Skeletal muscle satellite cell (primary cell): ENCODE results near the gene ITPR1.

Source experiments
- H3K27me3 ChIP-seq: 2 replicates; pipeline ENCODE4 v1.7.0; 2013; ENCODE audit warnings: low read length; ENCODE audit not compliant: control insufficient read depth, insufficient read depth
- H3K36me3 ChIP-seq: 2 replicates; pipeline ENCODE4 v1.7.0; 2013; ENCODE audit warnings: mild to moderate bottlenecking, control low read depth, low read length; ENCODE audit not compliant: insufficient read depth
- H3K4me1 ChIP-seq: 2 replicates; pipeline ENCODE4 v1.7.0; 2013; ENCODE audit warnings: low read length; ENCODE audit not compliant: control insufficient read depth, insufficient read depth
- H3K4me2 ChIP-seq: 2 replicates; pipeline ENCODE4 v1.7.0; 2013; ENCODE audit warnings: mild to moderate bottlenecking, low read length
- H3K4me3 ChIP-seq: 2 replicates; pipeline ENCODE4 v1.7.0; 2013; ENCODE audit warnings: low read length
- H3K9ac ChIP-seq: 2 replicates; pipeline ENCODE4 v1.7.0; 2013; ENCODE audit warnings: mild to moderate bottlenecking, low read depth, low read length, moderate library complexity
- H3K9me3 ChIP-seq: replicated peaks from 2 replicates; pipeline ENCODE4 v1.7.0; 2013; ENCODE audit warnings: mild to moderate bottlenecking, control low read depth, low read length

Gene ITPR1

DNA sequence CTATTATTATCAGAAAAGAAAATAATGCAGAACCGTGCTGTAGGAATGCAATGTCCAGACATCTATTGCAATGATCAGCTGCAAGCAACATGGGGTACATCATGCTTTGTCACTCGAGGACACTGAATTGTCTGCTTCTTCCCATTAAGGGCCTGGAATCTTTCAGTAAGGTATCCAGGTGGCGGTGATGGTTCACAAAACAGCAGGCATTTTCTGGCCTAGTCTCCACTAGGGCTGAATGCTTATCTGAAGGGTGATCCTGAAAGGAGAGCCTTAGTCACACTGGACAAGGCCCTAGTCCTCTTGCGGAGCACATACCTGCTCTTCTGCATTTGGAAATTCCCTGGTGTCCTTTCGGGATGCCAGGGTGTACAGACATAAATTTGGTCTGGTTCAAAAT lies 21.2 kb downstream of the ITPR1 start:
- Histone ChIP-seq H3K9me3 (no peaks in the 10 kb centered on the region), H3K4me3 (no peak overlapping the region), H3K36me3 (no peaks in the 10 kb centered on the region), H3K4me1 (no peaks in the 10 kb centered on the region), H3K9ac (no peak overlapping the region), H3K4me2 (no peak overlapping the region), H3K27me3 (no peaks in the 10 kb centered on the region)

DNA sequence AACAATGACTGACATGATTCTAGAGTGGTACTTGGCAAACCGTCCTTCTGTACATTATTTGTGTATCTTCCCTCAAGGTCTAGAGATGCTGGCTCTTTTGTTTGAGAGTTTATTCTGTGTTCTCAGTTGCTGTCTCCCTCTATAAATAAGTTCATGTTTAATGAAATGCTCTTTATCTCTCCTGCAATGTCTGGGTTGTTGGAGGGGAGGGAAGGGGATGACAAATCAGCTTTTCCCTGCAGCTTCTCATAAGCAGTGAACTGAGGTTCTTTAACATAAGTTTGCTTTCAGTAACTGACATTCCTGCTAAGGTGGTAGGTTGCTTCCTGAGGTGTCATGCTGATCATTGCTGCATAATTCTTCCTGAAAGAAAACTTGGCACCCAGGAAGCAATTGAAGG lies 21.8 kb downstream of the ITPR1 start:
- H3K9me3 ChIP-seq: no peaks in the 10 kb centered on the region
- H3K4me2 ChIP-seq: no peak overlapping the region
- no peak overlapping the region for H3K4me3 ChIP-seq
- no peaks in the 10 kb centered on the region for H3K4me1 ChIP-seq
- no peak overlapping the region for H3K9ac ChIP-seq
- no peaks in the 10 kb centered on the region for H3K27me3 ChIP-seq
- no peaks in the 10 kb centered on the region for H3K36me3 ChIP-seq

DNA sequence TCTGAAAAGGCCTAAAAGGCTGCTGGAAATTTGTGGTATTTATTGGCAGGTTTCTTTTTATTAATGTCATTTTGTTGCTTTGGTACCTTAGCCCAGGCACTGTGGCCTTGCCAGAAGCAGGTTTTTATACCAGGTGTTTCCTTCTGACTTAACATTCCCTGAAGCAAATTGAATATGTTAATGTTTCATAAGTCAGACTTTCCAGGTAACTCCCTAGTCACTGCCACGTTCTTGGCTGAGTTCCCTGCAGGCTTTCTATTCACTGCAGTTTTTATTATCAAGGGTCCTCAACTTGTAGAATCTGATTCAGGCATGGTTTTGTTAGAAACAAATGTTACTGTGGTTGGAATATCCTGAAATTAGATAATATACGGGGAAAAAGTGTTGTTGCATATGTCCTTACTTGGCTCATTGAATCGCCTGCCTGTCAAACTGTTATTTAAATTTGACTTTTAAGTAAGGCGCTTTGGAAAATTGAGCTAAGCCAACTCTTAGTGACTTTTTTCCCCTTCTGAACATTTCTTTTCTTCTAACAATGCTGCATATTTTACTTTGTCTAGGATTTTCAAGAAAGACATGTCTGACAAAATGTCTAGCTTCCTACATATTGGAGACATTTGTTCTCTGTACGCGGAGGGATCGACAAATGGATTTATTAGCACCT lies 22.9 kb downstream of the ITPR1 start:
- Histone ChIP-seq H3K4me2 (no peak overlapping the region), H3K27me3 (no peaks in the 10 kb centered on the region), H3K4me1 (no peaks in the 10 kb centered on the region), H3K9me3 (no peaks in the 10 kb centered on the region), H3K4me3 (no peak overlapping the region), H3K9ac (no peak overlapping the region), H3K36me3 (no peaks in the 10 kb centered on the region)

DNA sequence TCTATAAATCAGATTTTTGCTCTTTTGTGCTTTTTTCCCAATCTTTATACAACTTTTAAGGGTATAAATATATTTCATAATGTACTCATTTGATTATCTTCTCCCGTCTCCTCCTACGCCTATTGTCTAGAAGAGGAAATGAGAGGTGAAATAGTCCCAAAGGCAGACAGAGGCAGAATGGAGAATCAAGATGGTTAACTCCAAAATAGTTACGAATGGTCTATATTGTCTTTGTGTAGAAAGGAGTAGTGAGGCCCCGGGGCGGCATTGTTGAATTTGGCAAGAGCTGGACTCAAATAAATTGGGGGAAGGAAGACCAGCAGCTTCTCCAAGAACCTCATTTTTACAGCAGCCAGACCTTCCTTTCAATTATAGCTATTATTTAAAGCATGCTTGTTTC lies 23.9 kb downstream of the ITPR1 start:
- H3K27me3 ChIP-seq: no peaks in the 10 kb centered on the region
- H3K4me3 ChIP-seq: no peak overlapping the region
- no peak overlapping the region for H3K4me2 ChIP-seq

DNA sequence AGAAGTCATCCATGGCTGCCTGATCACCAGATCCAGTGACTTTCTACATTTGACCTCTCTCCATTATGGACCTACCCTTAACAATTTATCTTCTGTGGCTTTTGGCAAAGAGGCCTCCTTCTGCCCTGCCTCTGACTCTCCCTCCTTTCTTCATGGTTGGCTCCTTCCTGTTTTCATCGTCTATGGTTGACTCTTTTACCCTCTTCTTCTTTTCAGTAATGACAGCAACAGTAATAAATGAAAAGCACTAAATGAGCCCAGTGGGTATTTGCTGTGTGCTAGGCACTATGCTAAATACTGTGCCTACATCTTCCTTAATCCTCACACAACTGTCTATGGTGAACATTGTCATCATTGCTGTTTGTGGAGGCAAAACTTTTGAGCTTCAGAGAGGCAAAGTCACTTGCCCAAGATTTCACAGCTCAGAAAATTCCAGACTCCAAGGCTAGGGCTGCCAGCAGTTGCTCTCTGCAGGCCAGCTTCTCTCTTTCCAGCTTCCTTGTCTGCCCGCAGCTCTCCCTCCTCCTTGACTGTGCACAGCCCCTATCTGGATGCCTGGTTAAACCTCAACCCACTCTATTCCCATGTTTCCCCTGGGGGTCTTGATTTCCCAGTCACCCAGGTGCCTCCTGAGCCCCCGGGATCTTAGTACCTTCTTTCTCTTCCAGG lies 24.6 kb downstream of the ITPR1 start:
- H3K4me2 ChIP-seq: no peak overlapping the region
- H3K9me3 ChIP-seq: no peaks in the 10 kb centered on the region
- H3K4me3 ChIP-seq: no peak overlapping the region
- no peak overlapping the region for H3K9ac ChIP-seq
- no peaks in the 10 kb centered on the region for H3K27me3 ChIP-seq
- H3K4me1 ChIP-seq: no peaks in the 10 kb centered on the region
- no peaks in the 10 kb centered on the region for H3K36me3 ChIP-seq

More for the DNA sequence above, 23.9 kb downstream of the ITPR1 start:
- no peak overlapping the region for H3K9ac ChIP-seq
- no peaks in the 10 kb centered on the region for H3K4me1 ChIP-seq
- H3K9me3 ChIP-seq: no peaks in the 10 kb centered on the region
- no peaks in the 10 kb centered on the region for H3K36me3 ChIP-seq

DNA sequence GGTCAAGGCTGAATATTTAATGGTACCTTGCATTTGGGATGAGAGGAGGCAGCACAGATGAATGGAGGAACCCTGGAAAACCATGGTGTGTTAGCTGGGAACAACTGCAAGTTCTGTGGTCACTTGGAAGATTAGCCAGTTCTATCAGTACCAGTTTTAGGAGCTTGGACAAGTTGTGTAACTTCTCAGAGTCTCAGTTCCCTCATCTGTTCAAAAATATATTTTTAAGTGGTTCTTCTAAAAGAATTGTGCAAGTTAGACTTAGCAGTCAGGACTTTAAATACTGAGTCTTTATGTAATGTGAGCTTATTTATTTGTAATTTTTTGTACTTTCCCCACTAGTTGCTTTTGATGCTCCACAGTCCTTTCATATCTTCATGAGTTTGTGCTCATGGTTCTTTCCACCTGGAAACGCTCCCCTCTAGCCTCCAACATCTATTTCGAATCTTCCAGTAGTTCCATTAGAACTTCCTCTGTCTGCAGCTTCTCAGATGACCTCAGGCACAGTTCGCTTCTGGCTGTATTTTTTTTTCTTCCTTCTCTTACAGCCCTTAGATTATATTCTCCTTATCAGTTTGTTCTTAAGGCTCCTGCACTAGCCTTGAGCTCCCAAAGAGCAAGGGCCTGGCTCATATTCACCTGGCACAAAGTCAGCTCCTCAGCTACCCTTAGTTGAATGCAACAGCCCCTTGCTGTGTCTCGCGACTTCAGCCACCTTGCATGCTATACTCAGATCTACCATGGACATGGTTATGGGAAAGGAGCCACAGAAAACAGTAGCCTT lies 27.1 kb downstream of the ITPR1 start:
- Histone ChIP-seq H3K4me1 (no peaks in the 10 kb centered on the region), H3K36me3 (no peaks in the 10 kb centered on the region), H3K9ac (no peak overlapping the region), H3K4me3 (no peak overlapping the region), H3K27me3 (no peaks in the 10 kb centered on the region), H3K4me2 (no peak overlapping the region), H3K9me3 (no peaks in the 10 kb centered on the region)

DNA sequence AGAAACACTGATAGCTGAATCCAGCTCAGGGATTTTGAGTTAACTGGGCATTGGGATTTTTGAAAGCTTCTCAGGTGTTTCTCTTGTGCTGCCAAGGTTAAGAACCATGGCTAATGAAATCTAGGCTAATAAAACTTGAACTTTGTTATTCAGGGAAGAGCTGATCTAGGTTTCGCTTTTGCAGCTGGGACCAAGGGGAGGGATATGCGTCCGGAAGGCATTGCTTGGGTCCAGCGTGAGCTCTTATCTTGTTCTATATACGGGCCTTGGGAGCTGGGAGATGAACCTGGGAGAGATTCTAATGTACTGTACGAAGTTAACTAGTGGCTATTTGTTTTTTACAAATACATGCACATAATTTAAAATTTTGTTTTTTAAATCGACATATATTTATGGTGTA lies 29.8 kb downstream of the ITPR1 start:
- Histone ChIP-seq H3K27me3 (no peaks in the 10 kb centered on the region), H3K4me2 (no peak overlapping the region), H3K36me3 (no peaks in the 10 kb centered on the region), H3K9me3 (no peaks in the 10 kb centered on the region), H3K4me3 (no peak overlapping the region), H3K9ac (no peak overlapping the region), H3K4me1 (no peaks in the 10 kb centered on the region)

DNA sequence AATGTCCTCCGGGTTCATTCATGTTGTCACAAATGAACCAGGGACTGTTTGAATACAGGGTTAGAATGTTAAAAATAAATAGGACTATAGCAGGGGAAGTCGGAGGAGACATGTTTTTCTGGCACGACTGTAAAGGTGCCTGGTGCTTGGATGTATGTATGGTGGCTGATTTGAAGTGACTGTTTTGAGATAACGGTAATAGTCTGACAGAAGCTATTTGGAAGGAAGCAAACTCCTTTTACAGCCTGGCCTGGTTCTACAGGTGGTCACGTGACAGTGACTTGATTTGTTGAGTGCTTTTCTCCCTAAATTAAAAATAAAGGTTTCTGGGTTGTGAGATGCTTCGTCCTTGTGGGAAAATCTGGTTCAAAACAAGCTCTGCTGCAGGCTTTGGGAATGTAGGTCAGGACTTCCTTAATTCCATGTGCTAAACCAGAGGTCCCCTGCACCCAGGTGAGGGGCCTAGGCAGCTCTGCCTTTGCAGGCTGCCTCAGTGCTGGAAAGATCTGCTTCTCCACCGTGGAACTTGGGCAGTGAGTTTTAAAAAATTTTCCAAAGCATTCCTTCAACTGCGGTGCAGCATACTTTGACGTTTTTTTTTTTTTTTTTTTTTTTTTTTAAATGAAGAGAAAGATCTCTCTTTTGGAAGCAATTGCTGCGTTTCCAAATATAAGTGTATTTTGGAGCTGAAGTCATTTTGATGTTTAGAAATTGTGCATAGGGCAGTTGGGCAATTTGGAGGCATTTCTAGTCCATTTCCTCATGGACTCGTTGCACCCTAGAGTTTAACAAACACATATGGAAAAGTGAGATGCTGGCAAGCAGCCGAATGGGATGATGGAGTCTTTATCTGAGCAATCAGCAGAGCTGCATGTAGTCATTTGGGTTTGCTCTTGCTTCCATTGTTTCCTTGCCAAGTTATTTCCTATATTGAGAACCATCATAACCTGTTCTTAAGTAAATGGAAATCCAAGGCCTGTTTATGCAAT lies 30.9 kb downstream of the ITPR1 start:
- H3K4me2 ChIP-seq: no peak overlapping the region
- H3K27me3 ChIP-seq: no peaks in the 10 kb centered on the region
- no peaks in the 10 kb centered on the region for H3K36me3 ChIP-seq
- H3K4me3 ChIP-seq: no peak overlapping the region
- no peaks in the 10 kb centered on the region for H3K9me3 ChIP-seq
- no peaks in the 10 kb centered on the region for H3K4me1 ChIP-seq
- H3K9ac ChIP-seq: no peak overlapping the region

DNA sequence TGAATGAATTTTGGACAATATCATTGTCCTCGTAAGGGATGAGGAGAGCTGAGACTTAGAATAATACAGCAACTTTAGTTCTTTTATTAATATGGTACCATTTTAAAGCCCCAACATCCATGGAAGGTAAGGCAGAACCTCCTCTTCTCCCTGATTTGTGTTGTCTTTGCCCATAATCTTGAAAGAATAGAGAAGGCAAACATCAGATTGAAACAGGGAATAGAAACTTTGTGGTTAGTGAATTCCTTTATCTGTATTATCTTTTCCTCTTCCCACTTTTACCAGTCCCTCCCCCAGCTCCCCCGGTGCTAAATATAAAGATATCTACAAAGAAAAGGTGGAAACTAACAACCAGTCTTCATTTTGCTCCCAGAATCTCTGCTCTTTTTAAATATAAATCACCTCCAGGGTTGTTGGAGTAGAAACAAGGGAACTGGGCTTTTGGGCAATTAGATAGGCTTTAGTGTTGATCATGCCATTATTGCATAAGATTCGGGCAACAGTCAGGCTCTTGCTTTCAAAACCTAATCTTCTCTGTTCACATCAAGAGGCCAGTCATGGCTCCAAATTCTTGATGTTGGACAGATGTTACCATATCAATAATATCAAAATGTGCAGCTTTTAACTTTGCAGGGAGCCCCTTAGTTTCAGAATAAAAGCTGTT lies 32.5 kb downstream of the ITPR1 start:
- H3K36me3 ChIP-seq: no peaks in the 10 kb centered on the region
- H3K27me3 ChIP-seq: no peaks in the 10 kb centered on the region
- H3K4me1 ChIP-seq: no peaks in the 10 kb centered on the region
- H3K4me2 ChIP-seq: no peak overlapping the region
- no peak overlapping the region for H3K4me3 ChIP-seq
- no peak overlapping the region for H3K9ac ChIP-seq
- no peaks in the 10 kb centered on the region for H3K9me3 ChIP-seq

DNA sequence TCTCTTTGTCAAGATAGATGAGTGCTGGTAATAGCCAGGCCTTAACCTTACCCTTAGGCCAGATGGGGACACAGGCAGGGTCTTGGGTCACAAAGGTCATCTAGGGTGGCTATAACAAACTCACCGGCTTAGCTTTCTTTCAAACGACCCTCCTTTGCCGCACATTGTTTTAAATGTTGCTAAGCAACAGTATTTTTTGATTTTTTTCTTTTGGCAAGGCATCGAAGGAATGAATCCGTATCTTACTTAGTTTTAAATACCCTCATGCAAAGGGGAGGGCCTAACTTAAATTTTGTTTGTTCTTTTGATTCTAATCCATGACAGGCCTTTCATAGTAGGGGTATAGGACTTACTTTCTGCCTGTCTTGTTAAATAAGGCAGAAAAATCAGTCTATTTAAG lies 35.2 kb downstream of the ITPR1 start:
- no peaks in the 10 kb centered on the region for H3K4me1 ChIP-seq
- H3K36me3 ChIP-seq: no peaks in the 10 kb centered on the region

More for the DNA sequence above, 35.2 kb downstream of the ITPR1 start:
- Histone ChIP-seq H3K4me2 (no peak overlapping the region), H3K9ac (no peak overlapping the region), H3K27me3 (peaks cover 9% of the 10 kb centered on the region), H3K9me3 (no peaks in the 10 kb centered on the region), H3K4me3 (no peak overlapping the region)
